SK-N-SH treated with all-trans-retinoic acid at 6 μM for 48 hours (cell line): ENCODE measurements around the gene ASB9.

Experiments used
- BACH2 ChIP-seq: fragments of 250-450 bp; sonication (Bioruptor Pico); IDR thresholded peaks from 2 replicates; pipeline ENCODE4 v1.9.0; 2021; ENCODE audit warnings: mild to moderate bottlenecking, borderline replicate concordance
- CREB5 ChIP-seq: fragments of 250-450 bp; sonication (Bioruptor Pico); IDR thresholded peaks from 2 replicates; pipeline ENCODE4 v1.5.1; 2020; ENCODE audit warnings: low read depth, mild to moderate bottlenecking, moderate library complexity
- ISL1 ChIP-seq: fragments of 250-450 bp; sonication (Bioruptor Pico); IDR thresholded peaks from 2 replicates; pipeline ENCODE4 v2.1.2; 2022; ENCODE audit warnings: mild to moderate bottlenecking, moderate library complexity
- PATZ1 ChIP-seq: fragments of 250-450 bp; sonication (Bioruptor Pico); IDR thresholded peaks from 2 replicates; pipeline ENCODE4 v1.8.0; 2020; ENCODE audit warnings: mild to moderate bottlenecking, moderate library complexity, borderline replicate concordance
- TCF4 ChIP-seq: fragments of 250-450 bp; sonication (Bioruptor Pico); IDR thresholded peaks from 2 replicates; pipeline ENCODE4 v1.8.0; 2021; ENCODE audit warnings: mild to moderate bottlenecking, moderate library complexity, borderline replicate concordance
- TOX ChIP-seq: fragments of 250-450 bp; sonication (Bioruptor Pico); IDR thresholded peaks from 2 replicates; pipeline ENCODE4 v1.8.0; 2021; ENCODE audit warnings: mild to moderate bottlenecking, moderate library complexity, borderline replicate concordance
- ZFP30 ChIP-seq: fragments of 450-650 bp; formaldehyde crosslinking; IDR thresholded peaks from 2 replicates; pipeline ENCODE4 v1.5.0; 2022; ENCODE audit warnings: mild to moderate bottlenecking, moderate library complexity
- ZNF70 ChIP-seq: fragments of 450-650 bp; formaldehyde crosslinking; IDR thresholded peaks from 2 replicates; pipeline ENCODE4 v1.5.0; 2020; ENCODE audit warnings: mild to moderate bottlenecking, moderate library complexity

GRCh38 chrX:15301924-15302323 is 32.0 kb upstream of the ASB9 start:
- no peak for TF ChIP-seq ISL1 (CRISPR knock-in tag)
- no peak for TF ChIP-seq PATZ1 (CRISPR knock-in tag)
- TF ChIP-seq TOX (CRISPR knock-in tag) = no peak
- TF ChIP-seq BACH2 = no peak
- no peak for TF ChIP-seq ZNF70 (CRISPR knock-in tag)
- TF ChIP-seq CREB5 = no peak
- TF ChIP-seq ZFP30 (CRISPR knock-in tag) = no peak
- TF ChIP-seq TCF4 (CRISPR knock-in tag) = no peak
